Forelimb muscle (tissue), 1 donor: Measurements from ENCODE around the gene RBBP8. TPM values are rescaled to one million over a fixed set of nuclear protein-coding genes. Genes with fewer than 3 reads are reported as not detected.
"Not testable (repeated sequence)": the region's sequence is repeated elsewhere in the genome, so short reads cannot be mapped to it uniquely, and the experiment has no call there.

Experiments used
- DNase-seq: peaks from one replicate; pipeline ENCODE4 v3.0.0-alpha.2; 2013; ENCODE audit warnings: low read depth
- polyA plus RNA-seq: library from polyadenylated mRNA; unstranded; fragments of 120-200 nt; gene quantifications from one replicate; pipeline ENCODE4 v1.2.1, GENCODE V29; 2013; ENCODE audit not compliant: insufficient read length

Gene RBBP8
- 7.7 TPM for polyA plus RNA-seq

- DNase-seq, result no peak
Observed at GRCh38 chr18:22933206-22933965, at the start of gene RBBP8. RBBP8 (plus strand) TSS chr18:22933328; CDS start chr18:22936852, 3,524 bp downstream.

GRCh38 chr18:22883827-22884226 lies 49.3 kb upstream of the RBBP8 start:
- no peak for DNase-seq

- not testable (repeated sequence) for DNase-seq
Observed at GRCh38 chr18:22885694-22886093, 47.4 kb upstream of the RBBP8 start.

- DNase-seq, result no peak
Observed at GRCh38 chr18:22899421-22899820, 33.7 kb upstream of the RBBP8 start.

- no peak for DNase-seq
Observed at GRCh38 chr18:22900558-22901238, 32.4 kb upstream of the RBBP8 start.

- DNase-seq, result no peak
Observed at GRCh38 chr18:22902093-22902492, 31.0 kb upstream of the RBBP8 start.

- not testable (repeated sequence) for DNase-seq
Observed at GRCh38 chr18:22903248-22903647, 29.9 kb upstream of the RBBP8 start.

- DNase-seq, result no peak
Observed at GRCh38 chr18:22912149-22912548, 21.0 kb upstream of the RBBP8 start.

GRCh38 chr18:22912835-22913234 lies 20.3 kb upstream of the RBBP8 start:
- DNase-seq, result no peak

- DNase-seq, result no peak
Observed at GRCh38 chr18:22913861-22914260, 19.3 kb upstream of the RBBP8 start.

- no peak for DNase-seq
Observed at GRCh38 chr18:22914633-22915032, 18.5 kb upstream of the RBBP8 start.

GRCh38 chr18:22915337-22915736 lies 17.8 kb upstream of the RBBP8 start:
- no peak for DNase-seq

- DNase-seq, result no peak
Observed at GRCh38 chr18:22921772-22922171, 11.4 kb upstream of the RBBP8 start.

GRCh38 chr18:22924589-22924988 lies 8.5 kb upstream of the RBBP8 start:
- DNase-seq, result no peak

GRCh38 chr18:22926454-22926853 lies 6.7 kb upstream of the RBBP8 start:
- no peak for DNase-seq

- DNase-seq, result no peak
Observed at GRCh38 chr18:22928339-22928738, 4.8 kb upstream of the RBBP8 start.

GRCh38 chr18:22930089-22930713 lies 2.9 kb upstream of the RBBP8 start:
- DNase-seq, result no peak

- DNase-seq, result no peak
Observed at GRCh38 chr18:22932885-22933205, 283 bp upstream of the RBBP8 start.

GRCh38 chr18:22933966-22934423 lies 867 bp downstream of the RBBP8 start:
- no peak for DNase-seq

- DNase-seq, result no peak
Observed at GRCh38 chr18:22934789-22935188, 1.7 kb downstream of the RBBP8 start.

- no peak for DNase-seq
Observed at GRCh38 chr18:22935431-22935830, 2.3 kb downstream of the RBBP8 start.

GRCh38 chr18:22936515-22936914 lies 3.4 kb downstream of the RBBP8 start:
- no peak for DNase-seq

GRCh38 chr18:22939649-22940048 lies 6.5 kb downstream of the RBBP8 start:
- DNase-seq, result no peak
